ENCODE measurements around the gene AGO1. TPM values are rescaled to one million over a fixed set of nuclear protein-coding genes. Genes with fewer than 3 reads are reported as not detected.
"Not testable (repeated sequence)": the region's sequence is repeated elsewhere in the genome, so short reads cannot be mapped to it uniquely, and the experiment has no call there.

Gene AGO1
- polyA plus RNA-seq, 1 experiment, result 13.1 TPM

GRCh38 chr1:35864813-35865212, 18.2 kb upstream of the AGO1 start:
- no peaks in the 10 kb centered on the region for H3K36me3 ChIP-seq (ENCODE audit: control insufficient read depth, insufficient read depth, low read length)
- ChIA-PET CTCF (no interaction called here), POLR2A (no interaction called here)
- DNase-seq (ENCODE audit: low read depth), result no peak
- no peaks in the 10 kb centered on the region for H3K27me3 ChIP-seq (ENCODE audit: control insufficient read depth, insufficient read depth, low read length)
- TF ChIP-seq, protein P1, sequence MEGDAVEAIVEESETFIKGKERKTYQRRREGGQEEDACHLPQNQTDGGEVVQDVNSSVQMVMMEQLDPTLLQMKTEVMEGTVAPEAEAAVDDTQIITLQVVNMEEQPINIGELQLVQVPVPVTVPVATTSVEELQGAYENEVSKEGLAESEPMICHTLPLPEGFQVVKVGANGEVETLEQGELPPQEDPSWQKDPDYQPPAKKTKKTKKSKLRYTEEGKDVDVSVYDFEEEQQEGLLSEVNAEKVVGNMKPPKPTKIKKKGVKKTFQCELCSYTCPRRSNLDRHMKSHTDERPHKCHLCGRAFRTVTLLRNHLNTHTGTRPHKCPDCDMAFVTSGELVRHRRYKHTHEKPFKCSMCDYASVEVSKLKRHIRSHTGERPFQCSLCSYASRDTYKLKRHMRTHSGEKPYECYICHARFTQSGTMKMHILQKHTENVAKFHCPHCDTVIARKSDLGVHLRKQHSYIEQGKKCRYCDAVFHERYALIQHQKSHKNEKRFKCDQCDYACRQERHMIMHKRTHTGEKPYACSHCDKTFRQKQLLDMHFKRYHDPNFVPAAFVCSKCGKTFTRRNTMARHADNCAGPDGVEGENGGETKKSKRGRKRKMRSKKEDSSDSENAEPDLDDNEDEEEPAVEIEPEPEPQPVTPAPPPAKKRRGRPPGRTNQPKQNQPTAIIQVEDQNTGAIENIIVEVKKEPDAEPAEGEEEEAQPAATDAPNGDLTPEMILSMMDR (IDR thresholded peaks at IDR 0.05; ENCODE audit: insufficient read depth, low read depth, low read length), result no peak
- H3K4me3 ChIP-seq (ENCODE audit: low read depth, low read length), result no peak overlapping the region

GRCh38 chr1:35866991-35867390, 16.0 kb upstream of the AGO1 start:
- ChIA-PET POLR2A (no interaction called here), CTCF (interaction anchor here (2.2 kb wide), 1 partner anchor 16 kb away, joined by 8 read pairs; the partner anchor contains the start of gene AGO1)
- TF ChIP-seq, protein P1 (IDR thresholded peaks at IDR 0.05; ENCODE audit: insufficient read depth, low read depth, low read length), result no peak
- no peaks in the 10 kb centered on the region for H3K36me3 ChIP-seq (ENCODE audit: control insufficient read depth, insufficient read depth, low read length)
- H3K4me3 ChIP-seq (ENCODE audit: low read depth, low read length), result no peak overlapping the region
- no peak for DNase-seq (ENCODE audit: low read depth)
- H3K27me3 ChIP-seq (ENCODE audit: control insufficient read depth, insufficient read depth, low read length), result no peaks in the 10 kb centered on the region

DNA sequence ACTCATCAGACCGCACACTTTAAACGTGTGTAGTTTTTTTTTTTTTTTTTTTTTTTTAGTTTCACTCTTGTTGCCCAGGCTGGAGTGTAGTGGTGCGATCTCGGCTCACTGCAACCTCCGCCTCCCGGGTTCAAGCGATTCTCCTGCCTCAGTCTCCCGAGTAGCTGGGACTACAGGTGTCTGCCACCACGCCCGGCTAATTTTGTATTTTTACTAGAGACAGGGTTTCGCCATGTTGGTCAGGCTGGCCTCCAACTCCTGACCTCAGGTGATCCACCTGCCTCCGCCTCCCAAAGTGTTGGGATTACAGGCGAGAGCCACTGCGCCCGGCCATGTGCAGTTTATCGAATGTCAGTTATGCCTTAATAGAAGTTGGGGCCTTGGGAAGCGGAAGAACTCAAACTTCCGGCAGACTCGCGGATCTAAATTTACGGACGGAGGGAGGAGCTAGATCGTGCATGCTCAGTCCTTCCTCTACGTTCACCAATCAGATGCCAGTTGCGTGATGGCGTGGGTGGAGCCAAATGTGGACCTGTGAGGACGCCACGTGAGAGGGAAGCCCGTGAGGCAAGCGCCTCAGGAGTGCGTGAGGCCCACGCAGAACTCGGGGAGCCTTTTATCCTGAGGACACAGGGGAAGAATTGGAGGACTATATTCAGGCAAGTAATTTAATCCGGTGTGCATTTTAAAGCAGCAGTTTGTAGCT, 13.6 kb upstream of the AGO1 start:
- H3K4me3 ChIP-seq (ENCODE audit: low read depth, low read length); H3K27me3 ChIP-seq (ENCODE audit: control insufficient read depth, insufficient read depth, low read length); DNase-seq (ENCODE audit: low read depth); POLR2A ChIA-PET; H3K36me3 ChIP-seq (ENCODE audit: control insufficient read depth, insufficient read depth, low read length): not testable (repeated sequence)
- CTCF ChIA-PET, result interaction anchor here (0.6 kb wide), 1 partner anchor 145 kb away, joined by 3 read pairs; no protein-coding TSS in a partner anchor

- ChIA-PET POLR2A (no interaction called here), CTCF (interaction anchor here (0.6 to 3.2 kb wide), 2 partner anchors 11 to 712 kb away, joined by 4 to 22 read pairs; partner anchors contain the start of gene AGO1)
- Histone ChIP-seq H3K36me3 (ENCODE audit: control insufficient read depth, insufficient read depth, low read length) (no peaks in the 10 kb centered on the region), H3K27me3 (ENCODE audit: control insufficient read depth, insufficient read depth, low read length) (no peaks in the 10 kb centered on the region), H3K4me3 (ENCODE audit: low read depth, low read length) (no peak overlapping the region)
- TF ChIP-seq, protein P1 (IDR thresholded peaks at IDR 0.05; ENCODE audit: insufficient read depth, low read depth, low read length), result no peak
- no peak for DNase-seq (ENCODE audit: low read depth)
These were observed 12.2 kb upstream of the AGO1 start for GRCh38 chr1:35870651-35871309.

GRCh38 chr1:35873243-35873750, 9.7 kb upstream of the AGO1 start:
- TF ChIP-seq, protein P1 (IDR thresholded peaks at IDR 0.05; ENCODE audit: insufficient read depth, low read depth, low read length), result no peak

DNA sequence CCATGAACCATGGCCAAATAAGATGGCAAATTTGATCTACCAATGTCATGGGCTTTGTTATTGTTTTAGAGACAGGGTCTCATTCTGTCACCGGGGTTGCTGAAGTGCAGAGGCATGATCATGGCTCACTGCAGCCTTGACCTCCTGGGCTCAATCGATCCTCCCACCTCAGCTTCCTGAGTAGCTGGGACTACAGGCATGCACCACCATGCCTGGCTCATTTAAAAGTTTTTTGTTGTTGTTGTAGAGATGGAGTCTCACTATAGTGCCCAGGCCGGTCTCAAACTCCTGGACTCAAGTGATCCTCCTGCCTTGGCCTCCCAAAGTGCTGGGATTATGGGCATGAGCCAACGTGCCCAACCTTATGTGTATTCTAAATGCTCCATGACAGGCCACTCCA, 8.9 kb upstream of the AGO1 start:
- H3K36me3 ChIP-seq (ENCODE audit: control insufficient read depth, insufficient read depth, low read length); DNase-seq (ENCODE audit: low read depth); H3K27me3 ChIP-seq (ENCODE audit: control insufficient read depth, insufficient read depth, low read length); POLR2A ChIA-PET; H3K4me3 ChIP-seq (ENCODE audit: low read depth, low read length): not testable (repeated sequence)
- CTCF ChIA-PET, result interaction anchor here (3.2 kb wide), 1 partner anchor 8 kb away, joined by 22 read pairs; the partner anchor contains the start of gene AGO1

More at GRCh38 chr1:35873243-35873750, 9.7 kb upstream of the AGO1 start:
- DNase-seq (ENCODE audit: low read depth), result no peak
- ChIA-PET POLR2A (no interaction called here), CTCF (interaction anchor here (0.5 to 3.2 kb wide), 2 partner anchors 9 to 568 kb away, joined by 3 to 22 read pairs; partner anchors contain the start of gene AGO1)
- no peak overlapping the region for H3K4me3 ChIP-seq (ENCODE audit: low read depth, low read length)
- no peaks in the 10 kb centered on the region for H3K36me3 ChIP-seq (ENCODE audit: control insufficient read depth, insufficient read depth, low read length)
- H3K27me3 ChIP-seq (ENCODE audit: control insufficient read depth, insufficient read depth, low read length), result no peaks in the 10 kb centered on the region

Data from BJ (cell line).